Heart right ventricle (tissue), 16 donors: Measurements from ENCODE around the gene ZSCAN22. TPM values are rescaled to one million over a fixed set of nuclear protein-coding genes. Genes with fewer than 3 reads are reported as not detected.

ENCODE experiments used
- ATAC-seq, 8 donors: fragments of 200-7000 bp; cut with Tn5 transposase; one replicate each; pipeline ENCODE4 v1.9.1; 2020; ENCODE audit warnings: mild to moderate bottlenecking in 8 of 8, moderate library complexity in 8 of 8, moderate number of reproducible peaks in 1 of 8
- DNase-seq, 2 donors: peaks; one replicate each; pipeline ENCODE4 v3.0.0-alpha.2; 2020
- H3K27ac ChIP-seq, 10 donors: fragments of 200-600 bp; sonication (generic) in 2 of 10; one replicate each; pipeline versions ENCODE4 v1.5.0 to v1.8.0; 2020 to 2022; ENCODE audit warnings: mild to moderate bottlenecking in 3 of 10
- H3K27me3 ChIP-seq, 7 donors: fragments of 200-600 bp; one replicate each; pipeline ENCODE4 v1.8.0; 2021 to 2022; ENCODE audit warnings: mild to moderate bottlenecking in 2 of 7
- H3K36me3 ChIP-seq, 9 donors: fragments of 200-600 bp; sonication (generic) in 1 of 9; one replicate each; pipeline versions ENCODE4 v1.5.0 to v1.8.0; 2020 to 2022; ENCODE audit warnings: mild to moderate bottlenecking in 2 of 9
- H3K4me1 ChIP-seq, 9 donors: fragments of 200-600 bp; sonication (generic) in 1 of 9; one replicate each; pipeline versions ENCODE4 v1.5.0 to v1.8.0; 2020 to 2022; ENCODE audit warnings: mild to moderate bottlenecking in 4 of 9
- H3K4me3 ChIP-seq, 10 donors: fragments of 200-600 bp; sonication (generic) in 2 of 10; one replicate each; pipeline versions ENCODE4 v1.5.0 to v1.8.0; 2020 to 2022; ENCODE audit warnings: mild to moderate bottlenecking in 7 of 10, moderate library complexity in 2 of 10
- H3K9me3 ChIP-seq, 11 donors: fragments of 200-600 bp in 10 of 11; sonication (generic) in 2 of 11; one replicate each; pipeline versions ENCODE4 v1.5.0 to v1.8.0; 2013 to 2022; ENCODE audit warnings: mild to moderate bottlenecking in 2 of 11, control low read depth in 1 of 11, moderate library complexity in 1 of 11
- WGBS, 2 donors: extraction: QIAGEN DNeasy Blood & Tissue Kit; methylation state at CpG; one replicate each; pipeline ENCODE4 v1.1.7; 2013; ENCODE audit warnings: inconsistent platforms in 1 of 2; 5-methylcytosine and 5-hydroxymethylcytosine counted together
- intact Hi-C, 10 donors: fragments of 100-400 bp; cut with DNase I; formaldehyde crosslinking; loops; one replicate each; pipeline versions ENCODE4 v1.11.1 to v1.14.2; 2022
- polyA plus RNA-seq, 2 donors: library from polyadenylated mRNA; stranded (reverse); fragments of 200-250 nt; gene quantifications; one replicate each; pipeline ENCODE4 v1.2.3, GENCODE V29; 2013
- total RNA-seq, 10 donors: library from RNA; stranded (reverse); fragmentation: NEBNext Ultra II Directional in 3 of 10; extraction: Animal tissue kit (Norgen Biotek cat#: 25700) in 3 of 10; gene quantifications; one replicate each; pipeline versions ENCODE4 v1.2.1 to v1.2.4, GENCODE V29; 2021 to 2023
- TF ChIP-seq, protein P1 (sequence below), 9 donors: fragments of 200-600 bp; sonication (generic) in 2 of 9; IDR thresholded peaks; one replicate each; pipeline versions ENCODE4 v1.5.0 to v1.8.0; 2021 to 2022; ENCODE audit warnings: antibody characterized with exemption in 9 of 9, mild to moderate bottlenecking in 5 of 9, moderate library complexity in 1 of 9
- donor health status: Arrhythmogenic right ventricular cardiomyopathy.
- donor health status: ischemic (EF 13 %, LVEDD 7.1; RV severe dilation, severe dysfunction).
- donor health status: healthy with polysubstance abuse.
- donor health status: DM: no; HTN: yes; CAD: no.
- donor health status: DM: no; HTN: no; CAD: no.
- donor health status: ischemic (EF 25% LVEDD 6.9; RV normal size, moderate dysfunction).
- donor health status: ischemic (EF 25% LVEDD 5.7; RV mildly dilated, moderate dysfunction).
- donor health status: healthy.
- donor health status: DM: yes; HTN: yes; CAD: no.
- donor health status: Ischemic cardiomyopathy.
- donor health status: ischemic (EF 35%, LVEDD 5.7; RV mildly dilated, moderate dysfunction).
- donor health status: nonischemic (EF 11% LVEDD 7.7; RV severe dilation, severe dysfunction).
- donor health status: DM: yes; HTN: yes; CAD: no.
- donor health status: PGD.
- donor health status: ischemic (EF 29% LVEDD 5.4; RV normal size, mild dysfunction).
- donor health status: nonischemic (EF 23%, LVEDD 6.1; RV moderate dilation, normal function).

ZSCAN22 gene
- total and polyA plus RNA-seq, 12 donors: 0.80 to 2.1 (median 1.4) TPM

DNA sequence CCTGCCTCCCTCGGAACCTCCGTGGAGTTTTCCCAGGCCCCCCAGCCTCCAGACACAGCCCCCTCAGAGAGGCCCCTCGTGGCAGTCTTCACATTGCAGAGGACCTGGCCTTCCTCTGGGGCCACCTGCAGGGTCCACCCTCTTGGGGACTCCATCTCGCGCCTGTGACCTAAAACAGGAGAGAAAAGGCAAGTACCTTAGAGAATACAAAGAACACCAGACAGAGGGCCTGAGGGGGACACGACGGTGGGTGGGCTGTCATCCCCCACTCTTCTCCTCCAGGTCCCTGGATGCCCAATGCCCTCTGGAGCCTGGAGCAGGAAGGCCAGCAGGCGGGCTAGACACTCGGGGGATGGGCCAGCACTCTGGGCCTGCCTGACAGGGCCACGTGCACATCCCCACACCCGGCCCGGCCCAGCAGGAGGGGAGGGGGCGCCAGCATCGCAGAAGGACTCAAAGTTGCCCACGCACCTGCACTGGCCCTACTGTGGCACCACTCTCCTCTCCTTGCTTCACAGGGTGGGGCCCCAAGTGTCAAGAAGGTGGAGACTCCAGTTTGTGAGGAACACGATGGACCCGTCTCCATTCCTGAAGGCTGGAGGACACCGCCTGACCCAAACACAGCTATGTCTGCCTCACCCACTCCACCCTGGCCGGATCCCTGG lies 30.8 kb downstream of the ZSCAN22 start:
- intact Hi-C loops: no loop called here
- TF ChIP-seq, protein P1, sequence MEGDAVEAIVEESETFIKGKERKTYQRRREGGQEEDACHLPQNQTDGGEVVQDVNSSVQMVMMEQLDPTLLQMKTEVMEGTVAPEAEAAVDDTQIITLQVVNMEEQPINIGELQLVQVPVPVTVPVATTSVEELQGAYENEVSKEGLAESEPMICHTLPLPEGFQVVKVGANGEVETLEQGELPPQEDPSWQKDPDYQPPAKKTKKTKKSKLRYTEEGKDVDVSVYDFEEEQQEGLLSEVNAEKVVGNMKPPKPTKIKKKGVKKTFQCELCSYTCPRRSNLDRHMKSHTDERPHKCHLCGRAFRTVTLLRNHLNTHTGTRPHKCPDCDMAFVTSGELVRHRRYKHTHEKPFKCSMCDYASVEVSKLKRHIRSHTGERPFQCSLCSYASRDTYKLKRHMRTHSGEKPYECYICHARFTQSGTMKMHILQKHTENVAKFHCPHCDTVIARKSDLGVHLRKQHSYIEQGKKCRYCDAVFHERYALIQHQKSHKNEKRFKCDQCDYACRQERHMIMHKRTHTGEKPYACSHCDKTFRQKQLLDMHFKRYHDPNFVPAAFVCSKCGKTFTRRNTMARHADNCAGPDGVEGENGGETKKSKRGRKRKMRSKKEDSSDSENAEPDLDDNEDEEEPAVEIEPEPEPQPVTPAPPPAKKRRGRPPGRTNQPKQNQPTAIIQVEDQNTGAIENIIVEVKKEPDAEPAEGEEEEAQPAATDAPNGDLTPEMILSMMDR (IDR thresholded peaks at IDR 0.05): no peak
- no peak for DNase-seq

DNA sequence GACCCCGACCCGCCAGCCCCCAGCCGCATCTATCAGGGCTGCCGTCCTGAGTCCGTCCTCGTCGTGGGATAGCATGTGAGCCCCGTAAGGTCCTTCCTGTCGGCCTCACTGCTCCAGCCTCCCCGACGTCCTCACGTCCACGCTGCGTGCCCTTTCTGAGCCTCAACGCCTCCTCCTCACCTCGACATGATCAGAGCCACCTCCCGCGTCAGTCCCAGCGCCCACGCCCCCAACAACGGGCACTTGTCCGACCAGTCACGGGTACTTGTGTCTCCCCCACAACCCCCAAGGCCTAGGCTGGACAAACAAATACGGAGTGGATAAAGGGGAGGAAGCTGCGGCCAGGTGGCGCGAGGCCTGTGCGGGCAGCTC lies 35.1 kb downstream of the ZSCAN22 start:
- Histone ChIP-seq H3K4me3 (peak overlapping the region; percentile 48 to 94 (median 75)), H3K9me3 (no peaks in the 10 kb centered on the region), H3K27ac (peak overlapping the region; percentile 88 to 97 (median 96)), H3K4me1 (peaks cover 0 to 28% (median 16%) of the 10 kb centered on the region in 9 donors), H3K36me3 (no peaks in the 10 kb centered on the region), H3K27me3 (peaks cover 0 to 24% (median 12%) of the 10 kb centered on the region in 7 donors)
- TF ChIP-seq, protein P1 (IDR thresholded peaks at IDR 0.05): peak in 2 of 9 donors; percentile 3 to 4
- DNase-seq (peak; percentile 47 to 53), ATAC-seq (peak in 7 of 8 donors; percentile 3 to 28 (median 21))
- intact Hi-C loops: loop anchor here in 1 of 10 donors (2.0 kb wide), 2 partner anchors 19 to 57 kb away; partner anchors contain the start of genes ERVK3-1 and ZNF837
- 2 to 3% methylated on average over 28 of the region's 28 CpGs for WGBS, 2 donors

More for the DNA sequence above, 30.8 kb downstream of the ZSCAN22 start:
- Histone ChIP-seq H3K9me3 (no peaks in the 10 kb centered on the region), H3K4me3 (peak overlapping the region in 9 of 10 donors; percentile 36 to 61 (median 53)), H3K27me3 (peaks cover under 1 to 45% (median 25%) of the 10 kb centered on the region in 7 donors), H3K27ac (no peak overlapping the region), H3K4me1 (peaks cover 3 to 37% (median 28%) of the 10 kb centered on the region in 9 donors), H3K36me3 (no peaks in the 10 kb centered on the region)
- WGBS, 2 donors: 67 to 74% methylated on average over 16 to 19 of the region's 19 CpGs
- ATAC-seq: no peak

DNA sequence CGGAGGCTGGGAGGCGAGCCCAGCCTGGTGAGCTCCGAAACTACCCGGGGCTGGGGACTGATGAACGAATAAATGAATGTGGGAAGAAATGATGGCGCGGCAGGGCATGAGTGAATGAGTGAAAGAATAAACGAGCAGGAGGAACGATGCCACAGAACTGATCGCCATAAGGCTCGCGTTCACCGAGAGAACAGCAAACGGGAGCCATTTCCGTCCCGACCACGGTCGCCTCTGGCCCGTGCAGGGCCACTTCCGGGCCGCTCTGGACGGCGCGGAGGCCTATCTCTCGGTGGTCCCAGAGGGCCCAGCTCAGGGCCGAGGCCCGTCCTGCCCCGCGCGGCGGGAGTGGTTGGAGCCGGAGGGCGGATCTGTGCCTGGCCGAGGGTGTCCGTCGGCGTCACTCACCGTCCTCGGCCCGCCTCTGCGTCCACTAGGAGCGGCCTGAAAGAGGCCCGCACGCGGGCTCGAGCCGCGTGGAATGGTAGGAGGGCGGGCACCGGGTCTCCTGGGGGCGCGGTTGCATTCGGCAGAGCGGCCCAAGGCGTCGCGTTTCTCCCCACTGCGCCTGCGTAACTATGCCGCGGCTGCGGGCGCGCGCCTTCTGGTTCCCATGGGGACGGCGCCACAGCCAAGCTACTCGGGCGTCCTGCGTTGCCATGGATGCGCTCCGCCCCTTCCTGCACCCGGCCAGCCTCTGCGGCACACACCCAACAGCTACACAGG lies 35.6 kb downstream of the ZSCAN22 start, which contains the start of gene ZNF497:
Gene ZNF497, minus strand, starts transcription at position 480 of the 723 bp plus-strand sequence. CDS start 5,116 bp downstream, outside the sequence.
- H3K27ac ChIP-seq: peak within 1 kb of the TSS; percentile 88 to 97 (median 96)
- ATAC-seq: peak; percentile 96 to 98 (median 97)
- intact Hi-C loops: loop anchor here in 1 of 10 donors (2.0 kb wide), 2 partner anchors 18 to 58 kb away; partner anchors contain the start of genes ERVK3-1 and ZNF837

More for the DNA sequence above, 35.6 kb downstream of the ZSCAN22 start, which contains the start of gene ZNF497:
- no peaks in the 10 kb centered on the region for H3K36me3 ChIP-seq
- H3K27me3 ChIP-seq: peaks cover 0 to 24% (median 11%) of the 10 kb centered on the region in 7 donors
- peaks cover 0 to 23% (median 11%) of the 10 kb centered on the region in 9 donors for H3K4me1 ChIP-seq
- no peaks in the 10 kb centered on the region for H3K9me3 ChIP-seq
- peak within 1 kb of the TSS; percentile 48 to 94 (median 75) for H3K4me3 ChIP-seq
- DNase-seq: peak; percentile 96 to 98
- TF ChIP-seq, protein P1 (IDR thresholded peaks at IDR 0.05): peak in 2 of 9 donors; percentile 1 to 12
- 0 to 1% methylated on average over 69 to 74 of the region's 74 CpGs for WGBS, 2 donors
